Fibroblast of skin of left quadriceps (primary cell): ENCODE data around the gene ATP12A.
A peak's percentile ranks its signal among the peaks of the same experiment; 100 is the strongest.

Experiments
- DNase-seq, 2 experiments: peaks; one replicate each; pipeline ENCODE4 v3.0.0-alpha.2; 2013; ENCODE audit warnings: low read depth in 2 of 2

Gene ATP12A

DNA sequence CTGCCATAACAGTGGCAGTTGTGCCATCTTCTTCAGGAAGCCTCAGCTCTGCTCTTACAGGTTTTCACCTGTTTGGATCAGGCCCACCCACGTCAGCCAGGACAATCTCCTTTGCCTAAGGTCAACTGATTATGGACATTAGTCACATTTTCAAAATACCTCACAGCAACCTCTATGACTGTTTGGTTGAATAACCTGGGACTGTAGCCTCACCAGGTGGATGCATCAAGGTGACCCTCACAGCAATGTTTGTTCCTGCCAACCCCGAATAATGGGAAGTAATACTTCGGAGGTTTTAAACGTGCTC is 17.2 kb upstream of the ATP12A start:
- no peak for DNase-seq

DNA sequence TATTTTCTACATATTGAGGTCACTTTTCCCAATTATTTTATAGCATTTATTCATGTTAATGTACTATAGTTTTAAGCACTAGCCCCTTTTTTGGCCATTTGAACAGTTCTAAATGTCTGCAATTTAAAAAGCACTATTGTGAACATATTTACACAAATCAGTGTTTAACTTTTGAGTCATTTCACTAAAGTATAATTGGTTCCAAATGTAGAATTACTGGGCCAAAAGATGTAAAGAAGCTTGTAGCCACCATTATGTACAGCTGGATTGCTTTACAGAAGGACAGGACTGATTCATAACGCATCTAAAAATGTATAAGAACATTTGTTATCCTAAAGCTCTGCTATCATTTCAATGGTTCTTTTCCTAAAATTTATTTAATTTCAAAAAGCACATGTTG is 16.6 kb upstream of the ATP12A start:
- peak in 1 of 2 experiments; percentile 47 for DNase-seq

DNA sequence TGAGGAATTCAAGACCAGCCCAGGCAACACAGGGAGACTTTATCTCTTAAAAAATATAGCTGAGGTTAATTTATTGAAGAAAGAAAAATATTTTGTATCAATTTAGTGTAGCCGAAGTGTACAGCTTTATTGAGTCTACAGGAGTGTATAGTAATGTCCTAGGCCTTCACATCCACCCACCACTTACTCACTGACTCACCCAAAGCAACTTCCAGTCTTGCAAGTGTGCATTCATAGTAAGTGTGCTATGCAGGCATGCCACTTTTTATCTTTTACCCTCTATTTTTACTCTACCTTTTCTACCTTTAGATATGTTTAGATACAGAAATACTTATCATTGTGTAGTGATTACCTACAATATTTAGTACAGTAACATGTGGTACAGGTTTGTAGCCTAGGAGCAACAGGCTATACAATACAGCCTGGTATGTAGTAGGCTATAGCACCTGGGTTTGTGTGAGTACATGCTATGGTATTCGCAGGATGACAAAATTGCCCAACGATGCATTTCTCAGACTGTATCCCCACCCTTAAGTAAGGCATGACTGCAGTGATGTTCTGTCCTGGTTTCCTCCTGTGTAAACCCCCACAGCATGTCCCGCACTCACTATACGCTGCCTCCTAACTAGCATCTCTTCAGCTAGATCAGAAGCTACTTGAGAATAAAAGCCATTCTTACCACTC is 15.3 kb upstream of the ATP12A start:
- DNase-seq = no peak

DNA sequence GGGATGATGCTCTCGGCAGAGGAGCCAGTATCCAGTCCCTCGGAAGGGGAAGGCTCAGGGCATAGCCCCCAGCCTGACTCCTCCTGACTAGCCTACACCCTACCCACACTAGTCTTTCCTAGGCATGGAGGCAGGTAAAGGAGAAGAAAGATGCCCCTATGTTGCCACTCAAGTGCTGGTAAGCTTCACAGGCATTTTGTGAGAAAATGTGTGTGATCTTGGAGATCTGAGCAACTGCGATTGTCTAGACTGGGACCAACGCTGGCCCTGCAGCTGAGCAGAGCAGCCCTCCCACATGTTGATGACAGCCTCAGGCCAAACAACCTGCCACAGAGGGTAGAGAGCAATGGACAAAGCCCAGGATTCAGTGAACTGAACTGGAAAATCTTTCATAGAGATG is 11.7 kb upstream of the ATP12A start:
- no peak for DNase-seq

DNA sequence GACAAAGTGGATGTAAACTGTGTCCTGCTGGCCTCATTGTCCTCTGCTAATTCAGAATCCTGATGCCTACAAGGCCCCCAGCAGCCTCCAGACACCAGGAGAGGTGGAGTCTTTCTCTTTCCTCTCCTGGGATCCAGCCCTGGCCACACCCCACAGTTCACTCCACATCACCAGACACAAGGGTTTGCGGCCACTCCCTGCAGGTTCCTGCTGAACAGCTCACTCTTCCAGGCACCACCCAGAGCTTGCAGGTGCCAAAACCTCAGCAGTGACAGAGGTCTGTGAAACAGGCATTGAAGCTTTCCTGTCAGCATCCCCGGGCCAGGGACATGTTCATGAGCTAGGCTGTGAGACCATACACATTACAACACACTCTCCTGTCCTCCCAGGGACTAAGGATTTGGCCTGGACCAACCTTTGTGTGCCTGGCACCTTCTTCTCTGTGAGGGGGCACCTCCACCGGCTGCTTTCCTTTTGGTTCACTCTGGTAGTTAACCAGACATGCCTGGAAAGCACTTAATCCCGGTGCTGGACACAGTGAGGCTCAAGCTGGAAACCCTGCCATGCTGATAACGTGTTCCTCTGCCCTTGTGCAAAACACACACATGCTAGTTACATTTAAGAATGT is 11.1 kb upstream of the ATP12A start:
- DNase-seq = no peak

DNA sequence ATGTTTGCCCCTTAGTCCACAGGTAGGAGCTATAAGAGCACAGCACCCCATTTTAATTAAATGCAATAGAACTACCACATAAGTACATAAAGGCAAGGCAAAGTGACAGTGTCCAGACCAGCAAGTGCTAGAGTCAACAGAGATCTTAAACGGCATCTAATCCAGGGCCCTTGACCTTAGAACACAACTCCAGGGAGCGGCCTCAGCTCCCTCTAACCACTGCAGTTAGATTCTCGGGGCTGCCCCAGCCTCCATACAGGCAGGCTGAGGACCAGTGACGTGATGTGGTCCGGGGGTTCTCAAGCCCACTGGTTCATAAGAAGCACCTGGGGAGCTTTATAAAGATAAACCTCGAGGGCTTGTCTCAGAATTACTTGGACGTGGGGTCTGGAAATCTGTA is 10.0 kb upstream of the ATP12A start:
- DNase-seq = no peak

DNA sequence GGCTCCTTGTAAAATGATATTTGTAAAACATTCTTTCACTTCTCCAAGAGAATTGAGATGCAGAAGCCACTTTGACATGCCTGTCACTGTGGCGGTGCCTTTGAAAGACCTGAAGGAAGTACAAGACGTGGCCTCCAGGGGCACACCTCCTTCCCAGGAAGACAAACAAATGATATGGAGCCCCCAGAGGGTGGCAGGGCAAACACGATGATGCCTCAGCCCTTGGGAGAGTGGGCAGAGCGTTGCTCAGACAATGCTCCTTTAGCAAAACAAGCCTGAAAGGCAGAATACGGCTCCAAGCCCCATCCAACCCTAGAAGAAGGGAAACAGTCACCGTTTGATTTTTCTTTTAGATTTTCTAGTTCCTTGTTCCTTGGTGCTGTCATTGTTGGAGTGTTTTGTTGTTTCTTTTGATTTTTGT is 9.2 kb upstream of the ATP12A start:
- DNase-seq = no peak

DNA sequence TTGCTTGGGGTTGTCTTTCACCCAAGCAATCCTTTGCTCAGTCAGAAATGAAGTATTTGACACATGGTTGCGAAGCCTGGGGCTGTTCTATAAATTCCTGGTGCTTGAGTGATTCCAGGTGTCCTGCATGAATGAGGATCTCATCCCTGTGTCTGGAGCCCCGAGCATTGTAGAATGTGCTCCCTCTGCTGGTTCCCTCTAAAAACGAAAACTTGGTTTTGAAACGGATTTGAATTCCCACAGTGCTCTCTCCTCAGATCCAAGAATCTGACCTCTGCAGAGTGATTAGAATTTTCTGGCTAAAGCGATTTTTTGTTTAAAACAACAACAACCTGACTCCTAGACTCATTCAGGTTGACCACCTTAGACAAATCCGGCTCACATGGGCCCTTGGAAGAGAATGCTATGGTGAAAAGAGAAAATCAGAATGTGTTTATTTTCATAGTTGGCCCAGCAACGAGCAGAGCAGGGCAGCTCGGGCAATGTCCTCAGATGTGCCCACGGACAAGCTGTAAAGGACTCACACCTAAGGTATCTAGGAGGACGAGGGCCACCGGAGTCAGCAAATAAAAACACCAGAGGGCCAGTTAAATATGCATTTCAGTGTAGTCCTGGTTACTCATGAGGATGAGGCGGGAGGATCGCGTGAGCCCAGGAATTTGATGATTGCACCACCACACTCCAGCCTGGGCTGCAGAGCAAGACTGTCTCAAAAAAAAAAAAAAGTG is 8.7 kb upstream of the ATP12A start:
- peak; percentile 86 for DNase-seq

DNA sequence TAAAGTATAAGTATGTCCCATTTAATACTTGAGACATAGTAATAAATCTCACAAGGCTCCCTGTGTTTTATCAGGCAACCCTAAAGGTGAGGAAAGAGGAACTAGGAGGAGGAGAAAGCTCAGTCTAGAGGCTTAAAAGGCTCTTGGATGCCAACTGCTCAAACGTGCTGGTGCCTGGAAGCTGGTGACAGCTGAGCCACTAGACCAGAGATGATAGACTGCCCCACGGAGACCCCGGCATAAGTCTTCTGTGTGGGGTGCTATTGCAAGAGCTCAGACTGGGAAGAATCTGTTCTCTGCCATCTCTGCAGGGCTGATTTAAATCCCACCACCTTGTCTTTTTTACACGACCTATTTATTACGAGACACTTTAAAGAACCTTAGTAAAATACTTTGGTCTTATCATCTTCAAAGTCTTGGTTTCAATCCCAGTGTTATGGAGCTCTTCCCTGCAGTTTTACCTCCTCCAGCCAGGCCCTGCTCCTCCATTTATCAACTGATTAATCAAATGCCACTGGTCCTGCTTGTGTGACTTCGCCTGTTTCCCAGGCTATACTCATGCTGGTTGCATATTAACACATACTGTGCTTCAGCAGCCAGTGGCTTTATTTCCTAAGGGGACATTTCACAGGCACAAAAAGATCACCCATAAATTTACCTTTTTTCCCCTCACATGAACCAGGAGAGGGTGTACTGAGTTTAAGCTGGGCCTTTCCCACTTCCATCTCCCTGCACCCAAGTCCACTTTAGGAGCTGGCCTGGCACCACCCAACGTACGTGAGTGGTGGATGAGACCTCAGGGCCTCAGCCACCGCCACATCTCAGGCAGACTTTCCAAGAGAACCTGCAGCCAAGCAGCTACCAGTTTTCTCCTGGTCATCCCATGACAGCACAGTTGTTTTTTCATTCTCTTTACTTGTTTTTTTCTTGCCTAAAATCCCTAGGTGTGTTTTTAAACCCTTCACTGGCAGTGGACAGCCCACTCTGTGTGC is 7.8 kb upstream of the ATP12A start:
- DNase-seq = no peak

DNA sequence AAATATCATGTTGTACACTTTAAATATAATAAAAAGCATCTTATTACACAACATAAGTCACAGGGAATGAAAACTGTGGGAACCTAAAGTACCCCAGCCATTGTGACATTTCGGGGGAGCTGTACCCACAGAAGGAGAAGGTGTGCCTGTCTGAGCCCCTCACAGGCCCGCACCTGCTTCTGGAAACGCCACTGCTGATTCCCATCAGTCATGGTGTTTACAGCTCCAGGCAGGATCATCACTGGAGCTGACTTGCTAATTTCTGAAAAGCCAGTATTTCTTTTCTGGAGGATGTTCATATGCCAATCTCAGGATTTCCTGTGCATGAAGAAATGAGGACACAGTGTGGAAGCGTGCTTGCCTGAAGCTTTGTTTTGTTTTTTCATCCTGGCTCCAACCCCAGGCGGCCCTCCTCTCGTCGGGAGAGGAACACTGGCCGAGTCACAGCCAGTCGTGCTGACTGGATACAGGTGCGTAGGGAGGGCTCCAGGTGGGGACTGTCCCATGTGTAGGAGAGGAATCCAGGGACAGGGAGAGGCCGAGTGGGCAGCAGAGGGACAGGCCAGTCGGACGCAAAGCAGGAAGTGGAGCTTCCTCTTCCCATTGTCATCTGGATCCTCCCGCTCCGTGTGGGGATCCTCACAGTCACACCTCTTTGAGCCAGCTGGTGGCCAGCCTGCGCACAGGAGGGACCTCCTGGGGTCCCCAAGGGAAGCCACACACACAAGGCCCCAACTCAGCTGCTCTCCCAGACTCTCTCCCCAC is 4.2 kb upstream of the ATP12A start:
- no peak for DNase-seq

DNA sequence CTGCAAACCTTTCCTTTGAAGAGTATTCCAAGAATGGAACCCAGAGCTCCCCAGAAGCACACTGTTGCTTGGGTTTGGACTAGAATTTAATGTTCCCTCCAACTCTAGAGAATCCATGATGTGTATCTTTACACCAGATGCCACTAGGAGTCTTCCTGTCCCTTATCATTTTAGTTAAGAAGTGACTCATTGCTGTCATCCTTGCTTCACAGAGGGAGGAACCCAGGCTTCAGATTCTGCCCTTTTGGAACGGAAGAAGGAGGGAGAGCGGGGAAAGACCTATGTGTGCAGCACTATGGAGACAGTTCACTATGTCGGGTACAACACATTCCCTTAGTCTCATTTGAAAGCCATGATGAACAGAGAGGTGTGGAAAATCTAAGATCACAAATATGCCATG is 2.1 kb upstream of the ATP12A start:
- no peak for DNase-seq

DNA sequence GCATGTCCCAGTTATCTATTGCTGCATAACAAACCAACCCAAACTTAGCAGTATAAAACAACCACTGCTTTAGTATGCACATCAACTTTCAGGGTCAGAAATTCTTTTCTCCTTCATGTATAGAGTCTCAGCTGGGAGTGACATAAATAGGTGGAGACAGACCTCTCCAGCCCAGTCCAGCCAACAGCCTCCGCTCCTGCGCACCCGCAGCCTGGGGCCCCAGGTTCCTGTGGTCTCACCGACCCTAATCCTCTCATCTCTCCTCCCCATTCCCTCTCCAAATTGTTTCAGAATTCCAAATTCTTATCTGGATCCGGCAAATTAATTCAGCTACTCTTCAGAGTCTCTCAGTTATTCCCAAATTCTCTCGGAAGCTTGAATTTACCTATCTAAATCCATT is 522 bp upstream of the ATP12A start:
- no peak for DNase-seq

DNA sequence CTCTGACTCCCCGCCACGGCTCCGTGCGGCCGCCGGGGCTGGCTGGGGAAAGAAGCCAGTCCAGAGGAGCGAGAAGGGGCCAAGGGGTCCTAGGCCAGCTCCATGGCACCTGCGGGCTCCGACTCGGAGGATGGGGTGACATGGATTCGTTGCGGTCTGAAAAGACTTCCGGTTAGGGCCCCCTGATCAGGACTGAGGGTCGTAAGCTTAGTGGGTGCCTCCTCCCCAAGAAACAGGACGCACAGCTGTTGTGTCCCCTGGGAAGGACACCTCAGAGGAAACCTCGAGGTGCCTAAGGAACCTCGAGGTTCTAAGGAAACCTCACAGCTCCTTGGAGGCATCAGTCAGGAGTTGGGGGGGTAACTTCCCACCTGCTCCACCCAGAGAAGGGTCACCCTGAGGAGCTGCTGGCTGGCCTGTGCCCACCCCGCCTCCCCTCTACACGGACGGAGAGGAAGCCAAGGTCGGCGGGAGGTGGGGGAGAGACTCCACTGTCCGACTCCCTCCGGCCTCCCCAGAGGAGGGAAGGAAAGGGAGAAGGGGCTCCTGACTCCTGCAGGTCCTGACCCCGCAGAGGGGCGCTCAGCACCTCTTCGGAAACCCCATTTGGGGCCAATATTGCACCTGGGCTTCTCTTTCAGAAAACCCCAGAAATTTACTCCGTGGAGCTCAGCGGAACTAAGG is 855 bp downstream of the ATP12A start:
- no peak for DNase-seq

DNA sequence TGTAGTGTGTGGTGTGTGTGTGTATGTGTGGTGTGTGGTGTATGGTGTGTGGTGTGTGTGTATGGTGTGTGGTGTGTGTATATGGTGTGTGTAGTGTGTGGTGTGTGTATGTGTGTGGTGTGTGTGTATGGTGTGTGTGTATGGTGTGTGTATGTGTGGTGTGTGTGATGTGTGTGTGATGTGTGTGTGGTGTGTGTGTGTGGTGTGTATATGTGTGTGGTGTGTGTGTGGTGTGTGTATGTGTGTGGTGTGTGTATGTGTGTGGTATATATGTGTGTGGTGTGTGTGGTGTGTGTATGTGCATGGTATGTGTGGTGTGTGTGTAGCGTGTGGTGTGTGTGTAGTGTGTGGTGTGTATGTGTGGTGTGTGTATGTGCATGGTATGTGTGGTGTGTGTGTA is 1.7 kb downstream of the ATP12A start:
- DNase-seq = no peak

DNA sequence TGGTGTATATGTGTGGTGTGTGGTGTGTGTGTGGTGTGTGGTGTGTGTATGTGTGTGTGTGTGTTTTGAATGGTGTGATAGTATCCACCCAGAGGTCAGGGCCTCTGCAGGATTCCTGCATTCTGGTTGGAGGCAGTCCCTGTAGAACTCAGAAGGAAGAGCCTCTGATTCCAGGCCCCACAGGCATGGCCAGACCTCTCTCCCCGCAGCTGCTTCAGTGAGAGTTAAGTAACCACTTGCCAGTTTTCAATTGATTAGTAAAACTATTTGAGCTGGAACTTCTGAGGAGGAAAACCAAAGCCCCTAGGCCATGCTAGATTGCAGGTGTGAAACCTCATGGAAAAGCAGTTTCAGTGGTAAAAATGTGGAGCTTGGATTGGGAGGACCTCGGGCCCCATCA is 2.1 kb downstream of the ATP12A start:
- no peak for DNase-seq

DNA sequence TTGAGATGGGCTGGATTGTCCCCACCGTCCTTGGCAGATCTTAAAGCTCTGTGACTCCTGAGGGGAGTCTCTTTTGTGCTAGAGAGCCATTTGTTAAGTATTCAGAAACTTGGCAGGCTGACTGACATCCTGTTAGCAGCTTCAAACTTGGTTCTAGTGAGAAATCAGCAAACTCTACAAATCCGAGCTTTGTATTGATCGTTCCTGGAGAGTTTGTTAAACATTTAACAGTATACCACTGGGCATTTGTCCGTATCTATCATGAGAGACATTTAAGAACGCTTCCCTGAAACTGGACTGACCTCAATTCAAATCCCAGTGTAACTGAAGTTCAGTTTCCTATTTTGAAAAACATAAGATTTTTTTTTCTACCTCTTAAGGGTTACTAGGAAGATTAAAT is 3.1 kb downstream of the ATP12A start:
- no peak for DNase-seq

DNA sequence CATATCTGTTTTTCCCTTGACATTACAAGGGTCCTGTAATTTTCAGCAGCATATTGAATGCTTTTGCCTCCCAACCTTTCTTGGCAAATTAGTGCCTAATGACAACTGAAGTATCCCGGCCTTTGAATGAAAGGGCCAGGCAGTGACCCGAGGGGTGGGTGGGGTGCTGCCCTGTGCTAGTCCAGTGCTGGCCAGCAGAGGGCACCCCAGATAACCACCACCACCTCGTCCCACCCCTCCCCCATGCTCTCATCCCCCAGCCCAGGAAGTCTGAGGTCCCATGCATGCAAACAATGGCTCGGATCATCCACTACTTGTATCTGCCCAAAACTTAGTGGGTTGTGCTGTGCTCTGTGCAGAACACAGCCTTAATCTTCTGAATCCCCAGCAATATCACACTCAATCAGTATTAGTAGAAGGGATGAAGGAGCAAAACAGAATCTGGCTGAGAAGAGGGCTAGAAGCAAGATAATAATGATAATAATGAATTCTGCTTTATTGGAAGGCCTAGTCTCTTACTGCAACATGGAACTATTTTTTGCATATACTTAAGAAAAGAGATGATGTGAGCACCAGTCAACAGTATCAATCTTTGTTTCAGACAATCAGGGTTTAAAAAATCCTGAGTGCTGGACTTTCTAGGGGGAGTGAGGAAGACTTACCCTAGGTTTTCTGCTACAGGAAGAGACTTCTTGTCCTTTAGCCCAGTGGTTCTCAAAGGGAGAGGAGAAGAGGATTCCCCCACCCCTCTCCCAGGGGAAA is 3.8 kb downstream of the ATP12A start:
- no peak for DNase-seq

DNA sequence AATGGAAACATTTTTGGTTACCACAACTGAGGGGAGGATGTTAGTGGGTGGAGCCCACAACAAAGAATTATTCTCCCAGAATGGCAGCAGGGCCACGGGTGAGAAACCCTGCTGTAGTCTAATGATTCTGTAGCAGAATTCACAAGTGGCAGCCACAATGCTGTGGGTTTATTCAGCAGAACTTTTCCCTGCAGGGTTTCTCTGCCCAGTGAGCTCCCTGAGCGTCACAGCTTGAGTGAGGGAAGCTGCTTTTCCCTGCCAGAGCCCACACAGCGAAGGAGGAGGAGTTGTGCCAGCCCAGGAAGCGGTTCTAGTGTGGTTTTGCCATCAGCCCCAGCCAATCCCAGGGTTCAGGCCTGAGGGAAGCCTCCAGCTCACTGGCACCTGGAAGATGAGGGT is 4.4 kb downstream of the ATP12A start:
- no peak for DNase-seq

DNA sequence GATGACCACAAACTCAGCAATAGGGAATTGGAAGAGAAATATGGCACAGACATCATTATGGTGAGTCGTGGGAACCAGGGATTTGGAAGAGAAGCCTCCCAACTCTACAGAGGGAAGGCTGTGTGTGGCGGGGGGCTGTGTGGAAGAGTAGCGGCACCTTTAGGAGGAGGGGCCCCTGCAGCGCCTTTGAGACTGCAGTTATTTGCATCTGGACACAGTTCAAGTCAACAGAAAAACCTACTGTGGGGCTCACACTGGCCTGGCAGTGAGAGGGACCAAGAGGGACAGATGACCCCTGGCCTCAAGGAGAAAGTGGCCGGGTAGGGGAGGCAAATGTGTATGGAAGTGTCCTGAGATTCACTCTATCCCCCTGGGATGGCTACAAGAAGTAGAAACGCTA is 5.1 kb downstream of the ATP12A start:
- DNase-seq = no peak

DNA sequence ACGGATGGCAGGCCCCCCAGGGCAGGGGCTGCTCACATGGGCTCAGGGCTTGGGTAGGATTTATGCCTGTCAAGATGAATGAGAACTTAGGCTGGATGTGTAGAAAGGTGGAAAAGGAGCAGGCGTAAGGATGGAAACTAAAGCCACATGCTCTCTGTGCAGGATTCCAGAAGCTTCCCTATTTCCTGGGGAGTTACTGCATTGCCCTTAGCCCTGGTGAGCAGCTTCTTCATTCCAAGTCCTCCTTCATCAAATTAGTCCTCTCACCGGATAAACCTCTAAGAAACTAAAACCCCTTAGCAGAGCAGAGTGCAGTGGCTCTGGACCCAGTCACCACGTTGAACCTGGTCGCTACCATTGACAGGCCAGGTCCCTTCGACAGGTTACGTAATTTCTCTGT is 7.4 kb downstream of the ATP12A start:
- no peak for DNase-seq
